OCI-LY3 (cell line): ENCODE data around the gene PBX4.
A peak's percentile ranks its signal among the peaks of the same experiment; 100 is the strongest.

Experiments used
- H2AFZ ChIP-seq: fragments of 200-600, 300-600 bp; shearing (Covaris generic); 2 replicates; pipeline ENCODE4 v1.6.0; 2014; ENCODE audit warnings: antibody characterized with exemption, low read depth, low read length
- H3K27ac ChIP-seq: fragments of 200-600, 300-600 bp; sonication (generic); 2 replicates; pipeline ENCODE4 v1.5.1; 2014; ENCODE audit warnings: mild to moderate bottlenecking, low read length, moderate library complexity, mixed read lengths
- H3K27me3 ChIP-seq: fragments of 200-600, 300-600 bp; sonication (generic); 2 replicates; pipeline ENCODE4 v1.6.1; 2014; ENCODE audit warnings: low read depth, low read length, mixed read lengths
- H3K36me3 ChIP-seq: fragments of 200-600, 300-600 bp; sonication (generic); replicated peaks from 2 replicates; pipeline ENCODE3; 2014; ENCODE audit warnings: low read depth, low read length, mixed read lengths
- H3K4me1 ChIP-seq: fragments of 300-600, 200-600 bp; sonication (generic); 2 replicates; pipeline ENCODE4 v1.6.1; 2014; ENCODE audit warnings: low read length, mixed read lengths
- H3K4me2 ChIP-seq: fragments of 200-600, 300-600 bp; sonication (generic); 2 replicates; pipeline ENCODE4 v1.6.1; 2014; ENCODE audit warnings: low read length, mixed read lengths
- H3K4me3 ChIP-seq: fragments of 300-600, 200-600 bp; sonication (generic); 2 replicates; pipeline ENCODE4 v1.5.1; 2014; ENCODE audit warnings: antibody characterized with exemption, mild to moderate bottlenecking, low read length, moderate library complexity
- H3K79me2 ChIP-seq: fragments of 300-600, 200-600 bp; shearing (Covaris generic); 2 replicates; pipeline ENCODE4 v1.6.1; 2014; ENCODE audit warnings: mild to moderate bottlenecking, low read length, mixed read lengths
- H3K9ac ChIP-seq: fragments of 300-600, 200-600 bp; shearing (Covaris generic); 2 replicates; pipeline ENCODE4 v1.6.0; 2014; ENCODE audit warnings: mild to moderate bottlenecking, low read length, moderate library complexity
- H3K9me3 ChIP-seq: fragments of 200-600, 300-600 bp; shearing (Covaris generic); 2 replicates; pipeline ENCODE4 v1.6.1; 2014; ENCODE audit warnings: low read length, mixed read lengths; ENCODE audit not compliant: insufficient read depth
- H4K20me1 ChIP-seq: fragments of 200-600, 300-600 bp; sonication (generic); 2 replicates; pipeline ENCODE4 v1.6.1; 2016; ENCODE audit warnings: low read length, mixed read lengths; ENCODE audit not compliant: insufficient read depth
- CTCF ChIP-seq: fragments of 200-600, 300-600 bp; sonication (generic); IDR thresholded peaks from 2 replicates; pipeline ENCODE4 v1.5.1; 2014; ENCODE audit warnings: antibody characterized with exemption, low read length, low read depth
- EZH2phosphoT487 ChIP-seq: fragments of 200-600 bp; shearing (Covaris generic); IDR thresholded peaks from 2 replicates; pipeline ENCODE4 v1.6.1; 2018; ENCODE audit warnings: antibody characterized with exemption, mixed run types, low read depth

Gene PBX4

GRCh38 chr19:19642506-19643157, 24.1 kb upstream of the PBX4 start:
- Histone ChIP-seq H3K9me3 (no peaks in the 10 kb centered on the region), H3K36me3 (peaks cover 59% of the 10 kb centered on the region), H2AFZ (no peak overlapping the region; the same call in 1 of the 2 replicates), H3K79me2 (peaks cover 22% of the 10 kb centered on the region), H3K27me3 (no peaks in the 10 kb centered on the region), H3K27ac (peak overlapping the region; percentile 94), H3K4me3 (peak overlapping the region; percentile 90), H4K20me1 (no peaks in the 10 kb centered on the region), H3K4me1 (peaks cover 16% of the 10 kb centered on the region), H3K9ac (peak overlapping the region; percentile 99), H3K4me2 (peak overlapping the region; percentile 98)
- TF ChIP-seq CTCF (peak; percentile 14; the same call in 1 of the 2 replicates), EZH2phosphoT487 (no peak)

GRCh38 chr19:19637523-19638251, 19.2 kb upstream of the PBX4 start:
- H3K9ac ChIP-seq: no peak overlapping the region
- peaks cover 69% of the 10 kb centered on the region for H3K36me3 ChIP-seq
- no peaks in the 10 kb centered on the region for H3K9me3 ChIP-seq
- peaks cover 15% of the 10 kb centered on the region for H3K79me2 ChIP-seq
- no peak overlapping the region for H3K27ac ChIP-seq
- no peak overlapping the region for H2AFZ ChIP-seq
- TF ChIP-seq EZH2phosphoT487: no peak
- peak; percentile 9; the same call in 1 of the 2 replicates for TF ChIP-seq CTCF
- 0 out of 2 replicates have a peak, but pooled peaks cover 6% of the 10 kb centered on the region for H4K20me1 ChIP-seq
- H3K4me3 ChIP-seq: no peak overlapping the region
- H3K4me2 ChIP-seq: no peak overlapping the region
- peaks cover 9% of the 10 kb centered on the region for H3K4me1 ChIP-seq
- no peaks in the 10 kb centered on the region for H3K27me3 ChIP-seq

- Histone ChIP-seq H4K20me1 (0 out of 2 replicates have a peak, but pooled peaks cover 6% of the 10 kb centered on the region), H3K9me3 (no peaks in the 10 kb centered on the region), H3K27me3 (no peaks in the 10 kb centered on the region), H3K4me1 (peaks cover 6% of the 10 kb centered on the region), H3K79me2 (peaks cover 10% of the 10 kb centered on the region), H3K36me3 (peaks cover 74% of the 10 kb centered on the region), H3K27ac (no peak overlapping the region), H3K9ac (no peak overlapping the region), H3K4me3 (no peak overlapping the region), H3K4me2 (no peak overlapping the region), H2AFZ (no peak overlapping the region)
- TF ChIP-seq EZH2phosphoT487 (no peak), CTCF (no peak)
Observed at GRCh38 chr19:19637186-19637522, 18.7 kb upstream of the PBX4 start.

- Histone ChIP-seq H2AFZ (no peak overlapping the region), H4K20me1 (0 out of 2 replicates have a peak, but pooled peaks cover 6% of the 10 kb centered on the region), H3K4me3 (no peak overlapping the region), H3K4me2 (no peak overlapping the region), H3K79me2 (peaks cover 5% of the 10 kb centered on the region), H3K9ac (no peak overlapping the region), H3K9me3 (no peaks in the 10 kb centered on the region), H3K4me1 (0 out of 2 replicates have a peak, but pooled peaks cover under 1% of the 10 kb centered on the region), H3K36me3 (peaks cover 70% of the 10 kb centered on the region), H3K27ac (no peak overlapping the region), H3K27me3 (no peaks in the 10 kb centered on the region)
- TF ChIP-seq EZH2phosphoT487 (no peak), CTCF (no peak)
Observed at GRCh38 chr19:19636573-19637185, 18.2 kb upstream of the PBX4 start.
